DOHH2 (cell line): ENCODE results near the gene SCUBE3.

Source experiments
- H3F3A ChIP-seq: fragments of 200-600 bp; sonication (generic), shearing (Covaris generic); 2 replicates; pipeline ENCODE4 v1.6.0; 2016; ENCODE audit warnings: antibody characterized with exemption, mild to moderate bottlenecking; ENCODE audit not compliant: control insufficient read depth, insufficient read depth
- H3K27ac ChIP-seq: fragments of 200-600 bp; sonication (generic); 2 replicates; pipeline ENCODE4 v1.5.1; 2014; ENCODE audit warnings: low read depth, mild to moderate bottlenecking, low read length, moderate library complexity
- H3K27me3 ChIP-seq: fragments of 200-600 bp; sonication (generic); 2 replicates; pipeline ENCODE4 v1.6.1; 2014; ENCODE audit warnings: mild to moderate bottlenecking, low read length, mixed read lengths; ENCODE audit not compliant: control insufficient read depth
- H3K36me3 ChIP-seq: fragments of 200-600 bp; sonication (generic); 2 replicates; pipeline ENCODE4 v1.6.1; 2014; ENCODE audit warnings: mild to moderate bottlenecking, low read length, moderate library complexity, mixed read lengths; ENCODE audit not compliant: control insufficient read depth
- H3K4me1 ChIP-seq: fragments of 200-600 bp; sonication (generic); 2 replicates; pipeline ENCODE4 v1.6.1; 2014; ENCODE audit warnings: mild to moderate bottlenecking, low read length, mixed read lengths; ENCODE audit not compliant: control insufficient read depth
- H3K4me2 ChIP-seq: fragments of 200-600 bp; sonication (generic); 2 replicates; pipeline ENCODE4 v1.6.0; 2014; ENCODE audit warnings: mild to moderate bottlenecking, low read length, moderate library complexity
- H3K4me3 ChIP-seq: fragments of 200-600 bp; sonication (generic); 2 replicates; pipeline ENCODE4 v1.5.1; 2014; ENCODE audit warnings: mild to moderate bottlenecking, low read length, mixed read lengths
- H3K79me2 ChIP-seq: fragments of 200-600 bp; sonication (generic); 2 replicates; pipeline ENCODE4 v1.6.1; 2014; ENCODE audit warnings: mild to moderate bottlenecking, low read length, mixed read lengths; ENCODE audit not compliant: control insufficient read depth
- H3K9me2 ChIP-seq: fragments of 200-600 bp; sonication (generic); replicated peaks from 2 replicates; pipeline ENCODE4 v1.6.1; 2014; ENCODE audit warnings: mild to moderate bottlenecking, low read length, mixed read lengths; ENCODE audit not compliant: control insufficient read depth
- H3K9me3 ChIP-seq: fragments of 200-600 bp; sonication (generic); 2 replicates; pipeline ENCODE4 v1.6.1; 2014; ENCODE audit warnings: antibody characterized with exemption, low read length, mixed read lengths; ENCODE audit not compliant: control insufficient read depth, insufficient read depth
- H4K20me1 ChIP-seq: fragments of 200-600 bp; sonication (generic); 2 replicates; pipeline ENCODE4 v1.6.0; 2014; ENCODE audit warnings: low read depth, mild to moderate bottlenecking, antibody characterized with exemption, low read length, moderate library complexity; ENCODE audit not compliant: control insufficient read depth, insufficient read depth
- EZH2phosphoT487 ChIP-seq: fragments of 200-600 bp; sonication (generic); IDR thresholded peaks from 2 replicates; pipeline ENCODE4 v1.6.1; 2017; ENCODE audit warnings: borderline replicate concordance, mild to moderate bottlenecking, antibody characterized with exemption, low read length, moderate library complexity, mixed read lengths
- TF ChIP-seq, protein P1 (sequence below): fragments of 200-600 bp; sonication (generic); IDR thresholded peaks from one replicate; pipeline ENCODE4 v1.5.1; 2014; ENCODE audit warnings: antibody characterized with exemption, mild to moderate bottlenecking, low read depth, low read length; ENCODE audit not compliant: poor library complexity, severe bottlenecking

SCUBE3 gene

DNA sequence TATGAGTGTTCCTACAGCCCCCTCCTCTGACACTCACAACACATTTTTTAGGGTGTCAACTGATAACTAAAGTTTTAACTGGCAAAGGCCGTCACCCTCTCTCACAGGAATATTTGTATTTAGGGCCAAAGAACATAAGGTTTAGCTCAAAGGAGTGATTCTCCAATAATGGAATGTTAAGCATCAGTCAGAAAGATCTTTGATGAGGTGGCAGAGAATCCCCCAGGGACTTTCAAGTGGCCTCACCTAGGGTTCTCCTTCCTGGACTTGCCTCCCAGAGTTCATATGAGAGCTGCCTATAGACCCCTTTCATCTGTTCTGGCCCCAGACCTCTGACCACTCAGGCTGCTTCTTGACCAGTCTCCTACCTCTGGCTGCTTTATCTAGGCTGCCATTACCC is 7.4 kb upstream of the SCUBE3 start:
- no peak overlapping the region for H3K4me3 ChIP-seq
- TF ChIP-seq EZH2phosphoT487, result no peak
- TF ChIP-seq, protein P1, sequence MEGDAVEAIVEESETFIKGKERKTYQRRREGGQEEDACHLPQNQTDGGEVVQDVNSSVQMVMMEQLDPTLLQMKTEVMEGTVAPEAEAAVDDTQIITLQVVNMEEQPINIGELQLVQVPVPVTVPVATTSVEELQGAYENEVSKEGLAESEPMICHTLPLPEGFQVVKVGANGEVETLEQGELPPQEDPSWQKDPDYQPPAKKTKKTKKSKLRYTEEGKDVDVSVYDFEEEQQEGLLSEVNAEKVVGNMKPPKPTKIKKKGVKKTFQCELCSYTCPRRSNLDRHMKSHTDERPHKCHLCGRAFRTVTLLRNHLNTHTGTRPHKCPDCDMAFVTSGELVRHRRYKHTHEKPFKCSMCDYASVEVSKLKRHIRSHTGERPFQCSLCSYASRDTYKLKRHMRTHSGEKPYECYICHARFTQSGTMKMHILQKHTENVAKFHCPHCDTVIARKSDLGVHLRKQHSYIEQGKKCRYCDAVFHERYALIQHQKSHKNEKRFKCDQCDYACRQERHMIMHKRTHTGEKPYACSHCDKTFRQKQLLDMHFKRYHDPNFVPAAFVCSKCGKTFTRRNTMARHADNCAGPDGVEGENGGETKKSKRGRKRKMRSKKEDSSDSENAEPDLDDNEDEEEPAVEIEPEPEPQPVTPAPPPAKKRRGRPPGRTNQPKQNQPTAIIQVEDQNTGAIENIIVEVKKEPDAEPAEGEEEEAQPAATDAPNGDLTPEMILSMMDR, result no peak
- no peaks in the 10 kb centered on the region for H4K20me1 ChIP-seq
- H3F3A ChIP-seq, result no peaks in the 10 kb centered on the region
- no peak overlapping the region for H3K4me2 ChIP-seq
- H3K27me3 ChIP-seq, result peaks cover 35% of the 10 kb centered on the region
- H3K9me2 ChIP-seq, result no peaks in the 10 kb centered on the region
- H3K36me3 ChIP-seq, result no peaks in the 10 kb centered on the region
- H3K27ac ChIP-seq, result no peak overlapping the region
- H3K9me3 ChIP-seq, result no peaks in the 10 kb centered on the region
- no peaks in the 10 kb centered on the region for H3K79me2 ChIP-seq
- H3K4me1 ChIP-seq, result no peaks in the 10 kb centered on the region

- H3K9me3 ChIP-seq, result no peaks in the 10 kb centered on the region
- TF ChIP-seq, protein P1, result no peak
- no peak for TF ChIP-seq EZH2phosphoT487
- H3K36me3 ChIP-seq, result no peaks in the 10 kb centered on the region
- no peaks in the 10 kb centered on the region for H3K9me2 ChIP-seq
- no peaks in the 10 kb centered on the region for H3F3A ChIP-seq
- H3K4me1 ChIP-seq, result no peaks in the 10 kb centered on the region
- H3K27me3 ChIP-seq, result peaks cover 36% of the 10 kb centered on the region; the same call in 1 of the 2 replicates
- no peak overlapping the region for H3K4me2 ChIP-seq
- no peak overlapping the region for H3K27ac ChIP-seq
- no peaks in the 10 kb centered on the region for H4K20me1 ChIP-seq
- no peaks in the 10 kb centered on the region for H3K79me2 ChIP-seq
- H3K4me3 ChIP-seq, result no peak overlapping the region
These were observed 5.3 kb upstream of the SCUBE3 start for GRCh38 chr6:35208419-35208818.

- H3K36me3 ChIP-seq, result no peaks in the 10 kb centered on the region
- no peaks in the 10 kb centered on the region for H4K20me1 ChIP-seq
- H3K4me2 ChIP-seq, result no peak overlapping the region
- no peaks in the 10 kb centered on the region for H3K9me3 ChIP-seq
- H3K27ac ChIP-seq, result no peak overlapping the region
- H3K9me2 ChIP-seq, result no peaks in the 10 kb centered on the region
- H3K79me2 ChIP-seq, result no peaks in the 10 kb centered on the region
- H3K4me3 ChIP-seq, result no peak overlapping the region
- H3F3A ChIP-seq, result no peaks in the 10 kb centered on the region
- no peak for TF ChIP-seq EZH2phosphoT487
- TF ChIP-seq, protein P1, result no peak
- H3K27me3 ChIP-seq, result peaks cover 36% of the 10 kb centered on the region; the same call in 1 of the 2 replicates
- no peaks in the 10 kb centered on the region for H3K4me1 ChIP-seq
These were observed 4.7 kb upstream of the SCUBE3 start for GRCh38 chr6:35209081-35209480.
